GM21515 (cell line): ENCODE data around the gene RALGDS.
A peak's percentile ranks its signal among the peaks of the same experiment; 100 is the strongest.

ENCODE experiments used
- ATAC-seq: cut with Tn5 transposase; IDR thresholded peaks from one replicate; pipeline ENCODE4 v1.9.1; 2021; ENCODE audit not compliant: unreplicated experiment

Gene RALGDS

DNA sequence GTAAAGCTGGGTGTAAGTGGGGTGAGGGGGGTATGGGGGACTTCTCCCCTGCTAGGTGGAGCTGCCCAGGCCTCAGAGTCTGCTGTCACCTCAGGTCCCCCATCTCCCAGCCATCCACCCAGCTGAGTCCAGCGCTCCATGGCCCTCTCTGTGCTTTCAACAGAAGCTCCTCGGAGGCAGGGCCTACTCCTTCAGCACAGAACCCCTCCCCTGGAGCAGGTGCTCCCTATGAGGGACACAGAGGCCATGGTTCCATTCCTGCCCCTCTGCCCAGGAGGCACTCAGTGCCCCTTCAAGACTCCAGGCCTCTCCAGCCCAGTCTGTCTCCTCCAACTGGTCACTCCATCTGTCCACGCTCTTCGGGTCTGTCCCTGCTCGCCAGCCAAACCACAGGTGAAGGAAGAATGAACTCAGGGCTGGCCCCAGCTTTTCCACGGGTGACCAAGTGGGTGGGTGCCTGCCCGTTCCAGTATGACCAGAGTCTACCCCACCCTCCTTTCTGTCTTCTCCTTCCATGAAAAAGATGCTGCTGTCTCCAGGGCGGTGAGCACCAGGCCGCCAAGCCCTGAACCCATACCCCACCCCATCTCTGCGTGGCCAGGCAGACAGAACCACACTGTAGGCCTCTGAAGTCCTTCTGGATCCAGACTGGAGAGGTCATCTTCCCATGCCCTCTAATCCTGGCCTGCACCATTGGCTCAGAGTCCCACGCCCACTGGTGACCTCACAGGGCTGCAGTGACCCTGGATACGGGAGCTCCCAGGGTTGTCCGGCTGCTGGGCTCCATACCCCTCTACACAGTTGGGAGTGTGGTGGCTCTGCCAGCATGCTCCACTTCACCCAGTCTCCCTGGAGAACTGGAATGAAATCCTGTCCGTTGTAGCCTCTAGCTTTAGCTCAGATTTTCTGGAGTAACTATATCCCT lies 30.8 kb upstream of the RALGDS start:
- ATAC-seq: no peak

- no peak for ATAC-seq
Observed at GRCh38 chr9:133151041-133151440, 30.0 kb upstream of the RALGDS start.

- peak; percentile 64 for ATAC-seq
Observed at GRCh38 chr9:133149130-133150015, 28.3 kb upstream of the RALGDS start.

DNA sequence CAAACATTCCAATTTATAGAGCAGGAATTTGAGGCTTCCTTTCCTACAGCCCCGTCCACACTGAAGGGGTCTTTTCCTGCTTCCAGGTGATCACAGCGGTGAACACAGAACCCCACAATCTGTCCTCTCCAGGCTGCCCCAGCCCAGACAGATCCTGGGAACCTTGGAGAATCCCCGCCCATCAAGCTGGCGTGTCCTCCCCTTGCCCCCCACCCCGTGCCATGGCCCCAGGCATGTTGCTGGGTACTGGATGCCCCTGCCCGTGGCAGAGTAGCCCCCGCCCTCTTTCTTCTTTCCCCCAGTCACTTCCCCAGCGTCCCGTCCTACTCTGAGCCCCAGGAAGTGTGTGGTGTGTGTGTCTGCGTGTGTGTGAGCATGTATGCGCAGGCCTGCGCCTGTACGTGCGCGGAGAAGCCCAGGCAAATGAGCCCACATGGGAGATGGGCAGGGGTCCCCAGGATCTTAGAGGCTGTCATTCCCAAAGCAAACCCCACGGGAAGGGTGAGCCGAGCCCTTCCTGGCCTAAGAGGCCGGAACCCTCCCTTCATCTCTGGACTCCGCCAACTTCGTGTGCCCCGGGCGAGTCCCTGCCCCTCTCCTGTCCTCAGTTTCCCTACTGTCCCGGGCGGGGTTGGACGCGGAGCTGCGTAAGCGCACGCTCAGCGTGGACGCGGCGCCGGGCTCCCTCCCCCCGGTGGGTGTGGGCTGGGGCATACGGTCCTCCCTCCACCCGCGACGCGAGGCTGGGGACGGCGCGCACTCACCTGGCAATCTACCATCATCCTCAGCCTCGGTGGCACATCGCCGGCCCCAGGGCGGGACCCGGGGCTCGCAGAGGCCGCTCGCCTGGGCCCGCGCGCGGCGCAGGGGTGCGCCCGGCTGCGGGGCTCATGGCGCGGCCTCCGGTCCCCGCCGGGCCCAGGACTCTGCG lies 27.4 kb upstream of the RALGDS start:
- peak; percentile 12 for ATAC-seq

GRCh38 chr9:133147412-133148198 lies 26.6 kb upstream of the RALGDS start:
- no peak for ATAC-seq

DNA sequence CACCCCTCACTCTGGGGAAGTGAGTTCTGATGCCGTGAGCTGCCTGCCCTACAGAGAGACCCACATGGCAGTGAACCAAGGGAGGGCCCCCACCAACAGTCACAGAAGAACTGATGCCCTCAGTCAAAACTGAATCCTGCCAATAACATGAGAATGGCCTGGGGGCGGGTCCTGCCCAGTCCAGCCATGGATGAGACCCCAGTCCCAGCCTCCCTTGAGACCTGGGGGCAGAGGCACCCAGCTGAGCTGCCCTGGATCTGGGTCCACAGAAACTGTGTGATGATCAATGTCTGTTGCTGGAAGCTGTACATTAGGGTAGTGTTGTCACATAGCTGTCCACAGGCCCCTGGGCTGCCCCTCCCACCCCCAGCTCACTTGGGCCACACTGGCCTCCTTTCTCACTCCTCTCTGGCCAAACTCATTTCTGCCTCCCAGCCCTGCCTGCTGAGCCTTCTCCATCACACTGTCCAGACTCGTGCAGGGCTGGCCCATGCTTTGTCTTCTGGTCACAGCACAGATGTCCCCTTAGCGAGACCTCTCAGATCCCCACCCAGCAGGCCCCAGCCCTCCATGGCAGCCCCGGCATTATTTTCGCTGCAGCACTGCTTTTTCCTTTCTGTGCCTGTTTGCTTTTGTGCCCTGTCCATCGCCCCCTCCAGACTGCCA lies 25.8 kb upstream of the RALGDS start:
- no peak for ATAC-seq

DNA sequence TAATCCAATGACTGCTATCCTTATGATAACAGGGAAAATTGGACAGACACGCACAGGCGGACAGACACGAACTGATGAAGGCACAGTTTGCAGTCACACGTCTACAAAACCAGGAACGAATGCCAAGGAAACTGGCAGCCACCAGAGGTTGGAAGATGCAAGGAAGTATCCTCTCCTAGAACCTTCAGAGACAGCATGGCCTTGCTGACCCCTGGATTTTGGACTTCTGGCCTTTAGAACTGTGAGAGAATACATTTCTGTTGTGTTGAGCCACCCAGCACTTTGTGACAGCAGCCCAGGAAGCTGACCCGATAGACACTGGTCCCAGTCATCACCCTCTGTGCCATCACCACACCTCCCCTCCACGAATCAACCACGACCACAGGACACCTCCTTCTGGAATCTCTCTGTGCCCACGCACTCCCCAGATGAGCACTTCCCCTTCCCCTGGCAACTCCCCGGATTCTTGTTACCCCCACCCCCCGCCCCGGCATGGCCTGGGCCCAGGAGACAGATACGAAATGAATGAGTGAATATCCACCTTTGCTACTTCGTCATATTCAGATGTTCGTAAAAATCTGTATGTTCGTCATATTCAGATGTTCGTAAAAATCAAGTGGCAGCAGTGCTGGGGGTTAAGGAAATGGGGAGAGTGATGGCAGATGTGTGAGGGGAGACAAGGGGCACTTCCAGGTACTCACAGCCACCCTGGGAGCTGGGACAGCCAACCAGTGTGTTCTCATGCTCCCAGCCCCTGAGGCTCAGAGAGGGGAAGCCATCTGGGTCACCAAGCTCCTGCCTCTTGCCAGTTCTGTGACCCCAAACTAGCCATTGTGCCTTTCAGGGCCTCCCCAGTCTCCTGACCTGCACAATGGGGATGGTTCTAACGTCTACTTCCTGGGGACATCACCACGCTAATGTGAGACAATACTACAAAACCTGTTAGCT lies 24.1 kb upstream of the RALGDS start:
- ATAC-seq: no peak

DNA sequence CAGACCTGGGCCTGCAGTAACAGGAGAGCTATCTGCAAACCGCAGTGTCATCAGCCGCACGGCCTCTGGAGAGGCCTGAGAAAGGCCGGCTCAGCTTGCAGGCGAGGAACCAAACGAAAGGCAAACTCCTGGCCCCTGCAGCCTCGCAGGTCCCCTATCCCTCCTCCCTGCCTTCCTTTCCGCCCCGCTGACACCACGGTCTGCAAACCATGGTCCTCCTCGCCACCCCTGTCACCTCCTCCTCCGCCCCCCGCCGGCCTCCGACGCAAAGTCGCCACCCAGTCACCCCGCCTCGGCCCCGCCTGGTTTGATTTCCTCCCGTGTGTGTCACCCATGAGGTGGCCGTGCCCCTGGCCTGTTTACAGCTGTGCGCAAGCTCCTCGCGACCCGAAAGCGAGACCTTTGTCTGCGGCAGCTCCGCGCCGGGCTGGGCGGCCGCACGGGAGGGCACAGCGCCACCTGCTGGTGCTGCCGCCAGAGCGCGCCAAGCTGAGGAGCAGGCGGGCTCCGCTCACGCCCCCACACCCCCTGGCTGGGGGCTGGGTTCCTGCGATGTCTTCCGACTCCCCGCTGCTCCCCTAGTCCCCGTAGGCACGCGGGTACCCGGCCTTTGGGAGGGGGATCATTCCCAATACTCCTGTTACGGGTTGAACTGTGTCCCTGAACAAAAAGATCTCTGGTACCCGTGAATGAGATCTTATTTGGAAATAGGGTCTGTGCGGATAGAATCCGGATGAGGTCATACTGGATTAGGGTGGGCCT lies 23.3 kb upstream of the RALGDS start:
- peak; percentile 36 for ATAC-seq

DNA sequence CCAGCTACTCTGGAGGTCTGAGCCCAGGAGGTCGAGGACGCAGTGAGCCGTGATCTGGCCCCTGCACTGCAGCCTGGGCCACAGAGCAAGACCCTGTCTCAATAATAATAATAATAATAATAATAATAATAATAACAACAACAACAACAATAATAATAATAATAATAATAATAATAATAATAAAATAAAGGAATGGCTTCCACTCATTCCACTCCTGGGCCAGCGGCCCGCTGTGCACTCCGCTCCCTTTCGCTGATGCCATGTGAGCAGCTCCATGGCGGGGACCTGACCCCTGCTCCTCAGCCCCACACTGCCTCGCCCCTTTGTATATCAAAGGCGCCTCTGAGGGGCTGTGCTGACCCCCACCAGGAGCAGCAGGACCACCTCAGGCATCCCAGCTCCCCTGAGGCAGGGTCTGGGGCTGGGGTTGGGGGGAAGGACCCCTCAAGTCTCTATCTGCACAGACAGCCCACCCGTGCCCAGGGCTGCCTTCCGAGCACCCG lies 22.6 kb upstream of the RALGDS start:
- no peak for ATAC-seq

GRCh38 chr9:133142684-133143622 lies 21.9 kb upstream of the RALGDS start:
- ATAC-seq: no peak

GRCh38 chr9:133141833-133142595 lies 21.0 kb upstream of the RALGDS start:
- ATAC-seq: no peak

- ATAC-seq: no peak
Observed at GRCh38 chr9:133140606-133141005, 19.6 kb upstream of the RALGDS start.

DNA sequence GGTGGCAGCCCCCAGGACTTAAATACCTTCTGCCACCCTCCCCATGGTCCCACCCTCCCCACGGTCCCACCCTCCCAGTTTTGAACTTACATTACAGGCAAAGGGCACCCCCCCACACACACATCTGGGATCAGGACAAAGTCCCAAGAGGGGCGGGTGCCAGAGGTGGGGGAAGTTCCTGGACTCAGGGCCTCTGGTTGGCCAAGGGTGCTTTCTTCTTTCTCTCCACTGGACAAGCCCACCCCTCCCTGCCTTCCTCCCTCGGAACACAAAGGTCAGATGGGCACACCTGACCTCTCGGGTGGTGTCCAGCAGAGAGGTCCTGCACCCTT lies 19.1 kb upstream of the RALGDS start:
- no peak for ATAC-seq

- no peak for ATAC-seq
Observed at GRCh38 chr9:133139246-133140173, 18.5 kb upstream of the RALGDS start.
